NT2/D1 (cell line): Measurements from ENCODE around the gene PIKFYVE.

Experiments
- SUZ12 ChIP-seq: IDR thresholded peaks from 2 replicates; pipeline ENCODE4 v1.6.1; 2011; ENCODE audit not compliant: insufficient read length, insufficient read depth; ENCODE audit errors: extremely low read depth
- YY1 ChIP-seq: IDR thresholded peaks from 2 replicates; pipeline ENCODE4 v1.6.1; 2011; ENCODE audit not compliant: insufficient read length, insufficient read depth
- ZNF274 ChIP-seq: IDR thresholded peaks from 2 replicates; pipeline ENCODE4 v1.6.1; 2011; ENCODE audit warnings: mild to moderate bottlenecking, low read depth, low read length

DNA sequence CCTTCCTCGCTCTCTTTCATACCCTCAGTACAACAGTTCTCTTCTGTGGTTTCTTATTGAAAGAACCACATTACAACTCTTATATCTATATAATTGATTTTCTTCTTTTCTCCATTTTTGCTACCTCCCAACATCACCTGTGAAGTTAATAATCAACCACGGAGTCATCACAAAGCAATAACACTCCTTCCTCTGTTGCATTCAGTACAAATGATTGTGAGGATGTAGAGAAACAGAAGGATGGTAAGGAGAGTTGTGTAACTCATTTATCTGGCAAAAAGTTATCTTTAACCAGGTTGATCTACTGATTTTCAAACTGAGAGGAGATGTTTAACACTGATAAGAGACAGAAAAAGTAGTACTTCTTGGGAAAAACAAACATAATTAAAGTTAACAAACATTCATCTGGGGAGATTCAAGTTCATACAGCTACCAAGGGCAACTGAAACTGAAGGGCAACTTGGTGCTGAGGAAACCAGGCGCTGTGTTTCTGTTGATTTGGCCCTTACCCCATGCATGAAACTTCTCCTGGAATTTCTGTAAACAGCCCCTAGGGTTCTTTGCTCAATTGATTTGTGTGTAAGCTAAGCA lies 25.3 kb upstream of the PIKFYVE start:
- TF ChIP-seq YY1 = no peak
- no peak for TF ChIP-seq SUZ12
- no peak for TF ChIP-seq ZNF274
